ENCODE results near the gene EEPD1.

Gene EEPD1

GRCh38 chr7:36157527-36158320 lies 4.7 kb downstream of the EEPD1 start:
- DNase-seq, result no peak

GRCh38 chr7:36158321-36158605 lies 5.2 kb downstream of the EEPD1 start:
- DNase-seq, result no peak

- no peak for DNase-seq
These were observed 6.6 kb downstream of the EEPD1 start for GRCh38 chr7:36159618-36160017.

GRCh38 chr7:36160313-36160712 lies 7.3 kb downstream of the EEPD1 start:
- DNase-seq, result no peak

- DNase-seq, result no peak
These were observed 8.9 kb downstream of the EEPD1 start for GRCh38 chr7:36161996-36162395.

GRCh38 chr7:36165059-36165458 lies 12.0 kb downstream of the EEPD1 start:
- DNase-seq, result peak; percentile 73

GRCh38 chr7:36165802-36166201 lies 12.7 kb downstream of the EEPD1 start:
- DNase-seq, result no peak

- DNase-seq, result no peak
These were observed 14.5 kb downstream of the EEPD1 start for GRCh38 chr7:36167403-36168050.

- no peak for DNase-seq
These were observed 18.4 kb downstream of the EEPD1 start for GRCh38 chr7:36171503-36171902.

GRCh38 chr7:36175886-36176285 lies 22.8 kb downstream of the EEPD1 start:
- peak; percentile 73 for DNase-seq

- no peak for DNase-seq
These were observed 23.6 kb downstream of the EEPD1 start for GRCh38 chr7:36176697-36177096.

- no peak for DNase-seq
These were observed 27.1 kb downstream of the EEPD1 start for GRCh38 chr7:36180121-36180520.

- no peak for DNase-seq
These were observed 28.6 kb downstream of the EEPD1 start for GRCh38 chr7:36181668-36182067.

- DNase-seq, result no peak
These were observed 30.0 kb downstream of the EEPD1 start for GRCh38 chr7:36182854-36183604.

- DNase-seq, result no peak
These were observed 32.0 kb downstream of the EEPD1 start for GRCh38 chr7:36185092-36185491.

GRCh38 chr7:36185756-36186155 lies 32.7 kb downstream of the EEPD1 start:
- DNase-seq, result no peak

GRCh38 chr7:36186359-36187121 lies 33.5 kb downstream of the EEPD1 start:
- no peak for DNase-seq

GRCh38 chr7:36188266-36188665 lies 35.2 kb downstream of the EEPD1 start:
- peak; percentile 61 for DNase-seq

GRCh38 chr7:36188906-36189305 lies 35.9 kb downstream of the EEPD1 start:
- DNase-seq, result no peak

- peak; percentile 84 for DNase-seq
These were observed 37.6 kb downstream of the EEPD1 start for GRCh38 chr7:36190447-36191291.

GRCh38 chr7:36191292-36191920 lies 38.4 kb downstream of the EEPD1 start:
- no peak for DNase-seq

Data from suppressor macrophage treated with lipopolysaccharide for 4 hours (primary cell).